K562 (cell line): ENCODE data around the gene MAP4K4. TPM values are rescaled to one million over a fixed set of nuclear protein-coding genes. Genes with fewer than 3 reads are reported as not detected.

Experiments used
- ATAC-seq: fragments of 200-7000 bp; cut with Tn5 transposase; 3 replicates; pipeline ENCODE4 v1.9.1; 2020; ENCODE audit warnings: moderate library complexity
- BruUV-seq: library from RNA; stranded (reverse); fragments of 400-500 nt; replicated peaks from 2 replicates; lab custom pipeline; 2021; lab: Mats Ljungman, UMichigan
- CTCF ChIA-PET: fragments of 300-600 bp; formaldehyde crosslinking; extraction: SDS; loops from one replicate; lab custom pipeline; 2021; ENCODE audit warnings: low intra/inter-chr PET ratio; lab: Yijun Ruan, JAX
- POLR2A ChIA-PET: fragments of 300-600, 350-650 bp; sonication (Branson Sonifier 250); formaldehyde crosslinking; extraction: SDS; loops from one replicate; lab custom pipeline; 2021; ENCODE audit warnings: antibody characterized with exemption, inconsistent platforms; lab: Yijun Ruan, JAX
- DNase-seq, 4 experiments: peaks; one replicate each; pipeline versions ENCODE4 v3.0.0 to v3.0.0-alpha.2; 2011 to 2018; ENCODE audit warnings: low spot score in 3 of 4, mixed read lengths in 3 of 4; ENCODE audit errors: extremely low read depth in 1 of 4
- FAIRE-seq: peaks from 2 replicates; lab custom pipeline; 2011; peaks lifted over from hg19 to GRCh38; lab: Jason Lieb, UNC
- H2AFZ ChIP-seq: 2 replicates; pipeline ENCODE4 v1.6.0; 2011; ENCODE audit warnings: low read depth, low read length, control low read depth, inconsistent platforms
- H3K27ac ChIP-seq: fragments of 200-600 bp; 3 replicates; pipeline ENCODE4 v1.8.0; 2011; ENCODE audit warnings: low read depth, mild to moderate bottlenecking, control low read depth, inconsistent platforms, low read length, moderate library complexity, mixed read lengths; ENCODE audit errors: extremely low read depth
- H3K27me3 ChIP-seq, 2 experiments: fragments of 300-600 bp in 1 of 2; 2 replicates in 1 of 2; 3 replicates in 1 of 2; pipeline versions ENCODE4 v1.6.0 to v1.8.0; 2011; ENCODE audit warnings: inconsistent platforms in 2 of 2, low read length in 2 of 2, mild to moderate bottlenecking in 1 of 2, mixed read lengths in 1 of 2, moderate library complexity in 1 of 2; ENCODE audit not compliant: control insufficient read depth in 2 of 2, insufficient read depth in 2 of 2
- H3K36me3 ChIP-seq: fragments of 300-600 bp; 3 replicates; pipeline ENCODE4 v1.8.0; 2011; ENCODE audit warnings: mild to moderate bottlenecking, low read length, inconsistent platforms; ENCODE audit not compliant: control insufficient read depth, insufficient read depth
- H3K4me1 ChIP-seq, 2 experiments: fragments of 200-600 bp in 1 of 2; replicated peaks in 1 of 2; 2 replicates in 1 of 2; 3 replicates in 1 of 2; pipeline versions ENCODE4 v1.5.1 to v1.8.0; 2011; ENCODE audit warnings: inconsistent platforms in 2 of 2, low read length in 2 of 2, mild to moderate bottlenecking in 1 of 2, mixed read lengths in 1 of 2, moderate library complexity in 1 of 2; ENCODE audit not compliant: control insufficient read depth in 2 of 2, insufficient read depth in 2 of 2
- H3K4me2 ChIP-seq: 2 replicates; pipeline ENCODE4 v1.6.1; 2011; ENCODE audit warnings: low read length, control low read depth, inconsistent platforms, mixed read lengths; ENCODE audit not compliant: insufficient read depth
- H3K4me3 ChIP-seq: fragments of 200-600 bp; sonication (generic), shearing (Covaris generic); 2 replicates; pipeline ENCODE4 v1.5.1; 2016; ENCODE audit warnings: control low read depth, inconsistent platforms
- H3K79me2 ChIP-seq: fragments of 200-600 bp; 3 replicates; pipeline ENCODE4 v1.8.0; 2011; ENCODE audit warnings: low read length, inconsistent platforms; ENCODE audit not compliant: control insufficient read depth, insufficient read depth
- H3K9ac ChIP-seq, 2 experiments: 2 replicates each; pipeline versions ENCODE4 v1.6.0 to v1.6.1; 2011; ENCODE audit warnings: low read depth in 2 of 2, low read length in 2 of 2, control low read depth in 1 of 2, inconsistent platforms in 1 of 2, mild to moderate bottlenecking in 1 of 2, mixed read lengths in 1 of 2; ENCODE audit not compliant: insufficient read depth in 1 of 2
- H3K9me1 ChIP-seq: one replicate; pipeline ENCODE4 v1.6.0; 2011; ENCODE audit warnings: inconsistent platforms, mild to moderate bottlenecking, low read length, moderate library complexity; ENCODE audit not compliant: control insufficient read depth, insufficient read depth
- H3K9me3 ChIP-seq: replicated peaks from 2 replicates; pipeline ENCODE4 v1.5.1; 2011; ENCODE audit warnings: low read depth, low read length, inconsistent platforms; ENCODE audit not compliant: control insufficient read depth, insufficient read depth
- H4K20me1 ChIP-seq: replicated peaks from 2 replicates; pipeline ENCODE4 v1.6.1; 2011; ENCODE audit warnings: low read length, inconsistent platforms, mixed read lengths; ENCODE audit not compliant: control insufficient read depth, insufficient read depth
- CREB1 ChIP-seq, 2 experiments: sonication (generic) in 1 of 2; formaldehyde crosslinking in 1 of 2; IDR thresholded peaks; 2 replicates each; pipeline versions ENCODE4 v1.6.1 to v1.8.0; 2012 to 2022; ENCODE audit warnings: inconsistent platforms in 1 of 2, mild to moderate bottlenecking in 1 of 2, missing genetic modification reagents in 1 of 2, moderate library complexity in 1 of 2
- EP300 ChIP-seq: IDR thresholded peaks from 2 replicates; pipeline ENCODE4 v1.6.1; 2012; ENCODE audit warnings: low read length, improper control_type of control experiment
- GATA2 ChIP-seq: sonication (generic); formaldehyde crosslinking; IDR thresholded peaks from 2 replicates; pipeline ENCODE4 v1.4.0; 2020; ENCODE audit warnings: mild to moderate bottlenecking, missing genetic modification reagents
- KDM2B ChIP-seq: fragments of 250-450 bp; sonication (Bioruptor Pico); IDR thresholded peaks from 2 replicates; pipeline ENCODE4 v1.8.0; 2021; ENCODE audit warnings: mild to moderate bottlenecking, moderate library complexity
- MTA2 ChIP-seq: fragments of 450-650 bp; IDR thresholded peaks from 2 replicates; pipeline ENCODE4 v1.6.1; 2016; ENCODE audit warnings: low read depth
- OTX1 ChIP-seq: fragments of 450-650 bp; formaldehyde crosslinking; IDR thresholded peaks from 2 replicates; pipeline ENCODE4 v1.4.0; 2022; ENCODE audit warnings: mild to moderate bottlenecking
- RFX1 ChIP-seq: fragments of 450-650 bp; IDR thresholded peaks from 2 replicates; pipeline ENCODE4 v1.6.1; 2016; ENCODE audit warnings: mild to moderate bottlenecking, moderate library complexity
- SP2 ChIP-seq: IDR thresholded peaks from 2 replicates; pipeline ENCODE4 v1.6.1; 2011; ENCODE audit warnings: mild to moderate bottlenecking, low read depth, low read length, moderate library complexity; ENCODE audit not compliant: poor library complexity, severe bottlenecking; ENCODE audit errors: extremely low read depth
- ZNF217 ChIP-seq: sonication (generic); formaldehyde crosslinking; IDR thresholded peaks from 2 replicates; pipeline ENCODE4 v1.8.0; 2022; ENCODE audit warnings: mild to moderate bottlenecking, missing genetic modification reagents
- ZNF324 ChIP-seq: fragments of 250-450 bp; sonication (Bioruptor Pico); IDR thresholded peaks from 2 replicates; pipeline ENCODE4 v1.4.0; 2020; ENCODE audit warnings: mild to moderate bottlenecking
- ZNF696 ChIP-seq: fragments of 250-450 bp; sonication (Bioruptor Pico); conservative IDR thresholded peaks from 2 replicates; pipeline ENCODE4 v1.4.0; 2020; ENCODE audit warnings: mild to moderate bottlenecking, moderate library complexity
- WGBS: fragments of 100-300 bp; shearing (Covaris generic); methylation state at CpG from one replicate; pipeline ENCODE4 v1.1.6; 2016; ENCODE audit warnings: low coverage, mixed read lengths; ENCODE audit not compliant: insufficient coverage; ENCODE audit errors: missing lambda C conversion rate; 5-methylcytosine and 5-hydroxymethylcytosine counted together
- in situ Hi-C: fragments of 300-500 bp; cut with MboI; formaldehyde crosslinking; loops from 4 replicates; pipeline ENCODE4 v1.15.0; 2018; ENCODE audit warnings: inconsistent platforms, mixed read lengths
- intact Hi-C: fragments of 100-400 bp; cut with micrococcal nuclease; formaldehyde crosslinking; loops from 2 replicates; pipeline ENCODE4 v1.14.2; 2022
- polyA plus RNA-seq, 8 experiments: library from polyadenylated mRNA; depleted of rRNA in 4 of 8; stranded (reverse) in 5 of 8; unstranded in 3 of 8; fragments of >200 nt; fragmentation: Nextera tagmentation in 2 of 8; fragmentation: Illumina TruSeq in 1 of 8; extraction: Ambion mirVana in 2 of 8; extraction: Trizol in 1 of 8; gene quantifications; 2 replicates each; pipeline versions ENCODE4 v1.2.1 to v1.2.3, GENCODE V29; 2011 to 2014; ENCODE audit warnings: inconsistent platforms in 1 of 8, missing spikeins in 1 of 8
- total RNA-seq, 7 experiments: library from RNA; depleted of rRNA in 6 of 7; stranded (reverse); fragments of >200 nt in 6 of 7; fragmentation: Illumina TruSeq in 2 of 7; extraction: Trizol in 2 of 7; gene quantifications; 2 replicates each; pipeline versions ENCODE4 v1.2.1 to v1.2.3, GENCODE V29; 2011 to 2021; ENCODE audit warnings: low replicate concordance in 1 of 7
- TF ChIP-seq, protein P1 (sequence below): fragments of 250-450 bp; sonication (Bioruptor Pico); IDR thresholded peaks from 2 replicates; pipeline ENCODE4 v1.5.0; 2021; ENCODE audit warnings: mild to moderate bottlenecking, borderline replicate concordance
- TF ChIP-seq, protein P2 (sequence below): fragments of 250-450 bp; sonication (Bioruptor Pico); IDR thresholded peaks from 2 replicates; pipeline ENCODE4 v1.5.0; 2021
- TF ChIP-seq, protein P3 (sequence below): fragments of 150-350 bp; conservative IDR thresholded peaks from 2 replicates; pipeline ENCODE4 v1.6.1; 2014; ENCODE audit warnings: low read length
- TF ChIP-seq, protein P4 (sequence below): fragments of 250-450 bp; sonication (Bioruptor Pico); IDR thresholded peaks from 2 replicates; pipeline ENCODE4 v1.5.1; 2021; ENCODE audit warnings: mild to moderate bottlenecking
- TF ChIP-seq, protein P5 (sequence below): fragments of 450-650 bp; IDR thresholded peaks from 2 replicates; pipeline ENCODE4 v1.6.1; 2016; ENCODE audit warnings: low read depth, mild to moderate bottlenecking, moderate library complexity

MAP4K4 gene
- total and polyA plus RNA-seq, 9 of the 15 experiments (the other 6 are each of a cell fraction or from before 2014, with no cell fraction given): 7.6 to 76.4 (median 50.6) TPM

DNA sequence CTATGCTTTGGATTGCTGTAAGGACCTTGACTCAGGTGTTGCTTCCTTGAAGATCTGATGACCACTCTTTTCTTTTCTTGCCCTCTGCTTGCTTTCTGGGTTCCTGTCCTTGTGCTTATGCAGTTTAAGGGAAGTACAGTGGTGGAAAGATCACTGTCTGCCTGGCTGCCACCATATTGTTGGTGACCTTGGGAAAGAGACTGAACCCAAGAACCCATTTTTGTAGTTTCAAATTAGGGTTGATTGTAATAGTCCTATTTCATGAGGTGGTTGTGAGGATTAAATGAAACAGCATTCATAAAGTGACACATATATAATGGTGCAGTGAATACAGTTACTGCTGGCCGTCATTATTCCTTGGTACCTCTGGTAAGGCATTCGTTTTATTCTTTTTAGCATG lies 41.1 kb downstream of the MAP4K4 start:
- peaks cover 85% of the 10 kb centered on the region for H3K79me2 ChIP-seq
- BruUV-seq: no TSS peak
- no peak overlapping the region for H3K27ac ChIP-seq
- H3K36me3 ChIP-seq: no peaks in the 10 kb centered on the region
- ATAC-seq: no peak
- no peak overlapping the region for H3K9ac ChIP-seq
- CTCF ChIA-PET: no interaction called here
- no peak overlapping the region for H3K4me3 ChIP-seq
- intact Hi-C loops (no loop called here), in situ Hi-C loops (no loop called here)
- H3K4me1 ChIP-seq: peaks cover 0 to 13% of the 10 kb centered on the region in 2 experiments; a peak in 3 of 5 replicates
- FAIRE-seq: no peak
- no peaks in the 10 kb centered on the region for H3K27me3 ChIP-seq
- WGBS: 67% methylated on average over 2 of the region's 2 CpGs
- no peak overlapping the region for H2AFZ ChIP-seq
- no peaks in the 10 kb centered on the region for H3K9me3 ChIP-seq
- no peak for DNase-seq
- POLR2A ChIA-PET: interaction anchor here (1.1 kb wide), 1 partner anchor 14 kb away, joined by 3 read pairs; no protein-coding TSS in a partner anchor
- no peaks in the 10 kb centered on the region for H3K9me1 ChIP-seq
- no peak overlapping the region for H3K4me2 ChIP-seq
- peaks cover 24% of the 10 kb centered on the region for H4K20me1 ChIP-seq
- TF ChIP-seq, protein P1, sequence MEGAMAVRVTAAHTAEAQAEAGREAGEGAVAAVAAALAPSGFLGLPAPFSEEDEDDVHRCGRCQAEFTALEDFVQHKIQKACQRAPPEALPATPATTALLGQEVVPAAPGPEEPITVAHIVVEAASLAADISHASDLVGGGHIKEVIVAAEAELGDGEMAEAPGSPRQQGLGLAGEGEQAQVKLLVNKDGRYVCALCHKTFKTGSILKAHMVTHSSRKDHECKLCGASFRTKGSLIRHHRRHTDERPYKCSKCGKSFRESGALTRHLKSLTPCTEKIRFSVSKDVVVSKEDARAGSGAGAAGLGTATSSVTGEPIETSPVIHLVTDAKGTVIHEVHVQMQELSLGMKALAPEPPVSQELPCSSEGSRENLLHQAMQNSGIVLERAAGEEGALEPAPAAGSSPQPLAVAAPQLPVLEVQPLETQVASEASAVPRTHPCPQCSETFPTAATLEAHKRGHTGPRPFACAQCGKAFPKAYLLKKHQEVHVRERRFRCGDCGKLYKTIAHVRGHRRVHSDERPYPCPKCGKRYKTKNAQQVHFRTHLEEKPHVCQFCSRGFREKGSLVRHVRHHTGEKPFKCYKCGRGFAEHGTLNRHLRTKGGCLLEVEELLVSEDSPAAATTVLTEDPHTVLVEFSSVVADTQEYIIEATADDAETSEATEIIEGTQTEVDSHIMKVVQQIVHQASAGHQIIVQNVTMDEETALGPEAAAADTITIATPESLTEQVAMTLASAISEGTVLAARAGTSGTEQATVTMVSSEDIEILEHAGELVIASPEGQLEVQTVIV: no peak
- TF ChIP-seq ZNF217 (CRISPR knock-in tag) (no peak), GATA2 (CRISPR knock-in tag) (no peak), KDM2B (CRISPR knock-in tag) (no peak), SP2 (no peak), CREB1 (IDR thresholded peaks at IDR 0.05) (no peak), CREB1 (CRISPR knock-in tag; IDR thresholded peaks at IDR 0.05) (no peak), RFX1 (no peak), ZNF696 (no peak), EP300 (no peak), ZNF324 (CRISPR knock-in tag) (no peak), MTA2 (no peak), OTX1 (CRISPR knock-in tag) (no peak)
- TF ChIP-seq, protein P2, sequence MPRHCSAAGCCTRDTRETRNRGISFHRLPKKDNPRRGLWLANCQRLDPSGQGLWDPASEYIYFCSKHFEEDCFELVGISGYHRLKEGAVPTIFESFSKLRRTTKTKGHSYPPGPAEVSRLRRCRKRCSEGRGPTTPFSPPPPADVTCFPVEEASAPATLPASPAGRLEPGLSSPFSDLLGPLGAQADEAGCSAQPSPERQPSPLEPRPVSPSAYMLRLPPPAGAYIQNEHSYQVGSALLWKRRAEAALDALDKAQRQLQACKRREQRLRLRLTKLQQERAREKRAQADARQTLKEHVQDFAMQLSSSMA (CRISPR knock-in tag): no peak
- TF ChIP-seq, protein P3, sequence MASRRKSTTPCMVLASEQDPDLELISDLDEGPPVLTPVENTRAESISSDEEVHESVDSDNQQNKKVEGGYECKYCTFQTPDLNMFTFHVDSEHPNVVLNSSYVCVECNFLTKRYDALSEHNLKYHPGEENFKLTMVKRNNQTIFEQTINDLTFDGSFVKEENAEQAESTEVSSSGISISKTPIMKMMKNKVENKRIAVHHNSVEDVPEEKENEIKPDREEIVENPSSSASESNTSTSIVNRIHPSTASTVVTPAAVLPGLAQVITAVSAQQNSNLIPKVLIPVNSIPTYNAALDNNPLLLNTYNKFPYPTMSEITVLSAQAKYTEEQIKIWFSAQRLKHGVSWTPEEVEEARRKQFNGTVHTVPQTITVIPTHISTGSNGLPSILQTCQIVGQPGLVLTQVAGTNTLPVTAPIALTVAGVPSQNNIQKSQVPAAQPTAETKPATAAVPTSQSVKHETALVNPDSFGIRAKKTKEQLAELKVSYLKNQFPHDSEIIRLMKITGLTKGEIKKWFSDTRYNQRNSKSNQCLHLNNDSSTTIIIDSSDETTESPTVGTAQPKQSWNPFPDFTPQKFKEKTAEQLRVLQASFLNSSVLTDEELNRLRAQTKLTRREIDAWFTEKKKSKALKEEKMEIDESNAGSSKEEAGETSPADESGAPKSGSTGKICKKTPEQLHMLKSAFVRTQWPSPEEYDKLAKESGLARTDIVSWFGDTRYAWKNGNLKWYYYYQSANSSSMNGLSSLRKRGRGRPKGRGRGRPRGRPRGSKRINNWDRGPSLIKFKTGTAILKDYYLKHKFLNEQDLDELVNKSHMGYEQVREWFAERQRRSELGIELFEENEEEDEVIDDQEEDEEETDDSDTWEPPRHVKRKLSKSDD: no peak
- TF ChIP-seq, protein P4, sequence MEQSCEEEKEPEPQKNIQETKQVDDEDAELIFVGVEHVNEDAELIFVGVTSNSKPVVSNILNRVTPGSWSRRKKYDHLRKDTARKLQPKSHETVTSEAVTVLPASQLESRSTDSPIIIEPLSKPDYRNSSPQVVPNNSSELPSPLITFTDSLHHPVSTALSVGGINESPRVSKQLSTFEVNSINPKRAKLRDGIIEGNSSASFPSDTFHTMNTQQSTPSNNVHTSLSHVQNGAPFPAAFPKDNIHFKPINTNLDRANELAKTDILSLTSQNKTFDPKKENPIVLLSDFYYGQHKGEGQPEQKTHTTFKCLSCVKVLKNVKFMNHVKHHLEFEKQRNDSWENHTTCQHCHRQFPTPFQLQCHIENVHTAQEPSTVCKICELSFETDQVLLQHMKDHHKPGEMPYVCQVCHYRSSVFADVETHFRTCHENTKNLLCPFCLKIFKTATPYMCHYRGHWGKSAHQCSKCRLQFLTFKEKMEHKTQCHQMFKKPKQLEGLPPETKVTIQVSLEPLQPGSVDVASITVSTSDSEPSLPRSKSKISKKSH (CRISPR knock-in tag): no peak
- TF ChIP-seq, protein P5, sequence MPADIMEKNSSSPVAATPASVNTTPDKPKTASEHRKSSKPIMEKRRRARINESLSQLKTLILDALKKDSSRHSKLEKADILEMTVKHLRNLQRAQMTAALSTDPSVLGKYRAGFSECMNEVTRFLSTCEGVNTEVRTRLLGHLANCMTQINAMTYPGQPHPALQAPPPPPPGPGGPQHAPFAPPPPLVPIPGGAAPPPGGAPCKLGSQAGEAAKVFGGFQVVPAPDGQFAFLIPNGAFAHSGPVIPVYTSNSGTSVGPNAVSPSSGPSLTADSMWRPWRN: no peak
